ENCODE results near the gene PRKCSH. TPM values are rescaled to one million over a fixed set of nuclear protein-coding genes. Genes with fewer than 3 reads are reported as not detected.

The PRKCSH gene
- total RNA-seq, 2 donors from 2014 or later = 454 to 459 TPM

- no peak for DNase-seq
- H3K4me1 ChIP-seq (ENCODE audit: control insufficient read depth, insufficient read depth, low read length) = no peaks in the 10 kb centered on the region
- no peaks in the 10 kb centered on the region for H3K36me3 ChIP-seq (ENCODE audit: control insufficient read depth, insufficient read depth, low read length)
- H3K9me3 Mint-ChIP-seq = no peaks in the 10 kb centered on the region
- no peak for TF ChIP-seq CTCF (conservative IDR thresholded peaks at IDR 0.05)
- H3K4me3 ChIP-seq (ENCODE audit: low read length) = no peak overlapping the region
- H3K4me3 Mint-ChIP-seq = no peak overlapping the region
- peaks cover 7% of the 10 kb centered on the region for H3K4me1 Mint-ChIP-seq
- no peaks in the 10 kb centered on the region for H3K9me3 ChIP-seq (ENCODE audit: control insufficient read depth, low read length)
- no peak overlapping the region for H3K9ac ChIP-seq (ENCODE audit: extremely low read depth, low read length, poor library complexity, severe bottlenecking)
- peaks cover 24% of the 10 kb centered on the region for H3K36me3 Mint-ChIP-seq (ENCODE audit: low read depth)
- no peaks in the 10 kb centered on the region for H3K27me3 Mint-ChIP-seq (ENCODE audit: insufficient read depth)
- peak overlapping the region; percentile 78 for H3K27ac Mint-ChIP-seq
- 93 to 100% methylated on average over 4 to 7 of the region's 7 CpGs for WGBS, 2 experiments (ENCODE audit: insufficient coverage in 1 of 2, insufficient read length in 1 of 2)
- H3K27me3 ChIP-seq (ENCODE audit: control insufficient read depth, insufficient read depth, low read length, poor library complexity, severe bottlenecking) = no peaks in the 10 kb centered on the region
- H3K27ac ChIP-seq (ENCODE audit: low read depth, low read length) = no peak overlapping the region
Observed at GRCh38 chr19:11499890-11500420, 64.5 kb downstream of the PRKCSH start.

Small RNAs within 50 kb of the gene (microRNA-seq; reads per million reads assigned to microRNA genes)
- not detected for gene MIR7974 (ENCODE audit: borderline microRNAs expressed)

Other genes starting within 250 kb of the PRKCSH start
- 10 to 100 TPM; 74.2 to 87.7 TPM for gene KANK2, start 238.1 kb upstream of the PRKCSH start, total RNA-seq
- not detected for gene ANGPTL8, start 196.0 kb upstream of the PRKCSH start, total RNA-seq
- 100 to 1,000 TPM in 1 of 2 donors, 10 to 100 TPM in 1; 93.8 to 111 TPM for gene DOCK6, start 173.1 kb upstream of the PRKCSH start, total RNA-seq
- not detected for gene TSPAN16, start 139.5 kb upstream of the PRKCSH start, total RNA-seq
- gene RAB3D, start 96.0 kb upstream of the PRKCSH start, total RNA-seq = 10 to 100 TPM; 37.2 to 43.2 TPM
- 10 to 100 TPM; 58.2 to 58.9 TPM for gene TMEM205, start 89.4 kb upstream of the PRKCSH start, total RNA-seq
- gene CCDC159, start 89.1 kb upstream of the PRKCSH start, total RNA-seq = 10 to 100 TPM; 12.2 to 15.2 TPM
- gene PLPPR2, start 80.2 kb upstream of the PRKCSH start, total RNA-seq = 1 to 10 TPM; 3.1 to 6.8 TPM
- gene SWSAP1, start 61.0 kb upstream of the PRKCSH start, total RNA-seq = 1 to 10 TPM; 2.2 to 2.8 TPM
- 10 to 100 TPM; 27.0 to 39.5 TPM for gene EPOR, start 51.3 kb upstream of the PRKCSH start, total RNA-seq
- gene RGL3, start 16.3 kb upstream of the PRKCSH start, total RNA-seq = 100 to 1,000 TPM; 125 to 131 TPM
- 1 to 10 TPM in 1 of 2 donors, under 1 TPM in 1; 0.88 to 2.4 TPM for gene ODAD3, start 514 bp upstream of the PRKCSH start, total RNA-seq
- under 1 TPM in 1 of 2 donors, not detected in 1; 0.55 TPM for gene ELAVL3, start 45.4 kb downstream of the PRKCSH start, total RNA-seq
- gene ZNF653, start 70.2 kb downstream of the PRKCSH start, total RNA-seq = 10 to 100 TPM; 12.3 to 12.6 TPM
- 10 to 100 TPM; 24.7 to 26.2 TPM for gene ECSIT, start 93.5 kb downstream of the PRKCSH start, total RNA-seq
- gene CNN1, start 103.2 kb downstream of the PRKCSH start, total RNA-seq = 10 to 100 TPM; 12.8 to 16.2 TPM
- 10 to 100 TPM; 62.6 to 68.7 TPM for gene ELOF1, start 123.6 kb downstream of the PRKCSH start, total RNA-seq
- 1 to 10 TPM; 2.1 to 3.8 TPM for gene ACP5, start 142.0 kb downstream of the PRKCSH start, total RNA-seq
- gene ZNF627, start 161.8 kb downstream of the PRKCSH start, total RNA-seq = 10 to 100 TPM; 22.0 to 30.5 TPM